UCSD-AML1 (cell line): Measurements from ENCODE around the gene HYOU1.
"Not testable (repeated sequence)": the region's sequence is repeated elsewhere in the genome, so short reads cannot be mapped to it uniquely, and the experiment has no call there.

Source experiments
- DNase-seq: peaks from one replicate; lab custom pipeline; 2025; ENCODE audit not compliant: unreplicated experiment; lab: John Stamatoyannopoulos, UW

Gene HYOU1

GRCh38 chr11:119047205-119047604 lies 9.8 kb downstream of the HYOU1 start:
- DNase-seq: no peak

DNA sequence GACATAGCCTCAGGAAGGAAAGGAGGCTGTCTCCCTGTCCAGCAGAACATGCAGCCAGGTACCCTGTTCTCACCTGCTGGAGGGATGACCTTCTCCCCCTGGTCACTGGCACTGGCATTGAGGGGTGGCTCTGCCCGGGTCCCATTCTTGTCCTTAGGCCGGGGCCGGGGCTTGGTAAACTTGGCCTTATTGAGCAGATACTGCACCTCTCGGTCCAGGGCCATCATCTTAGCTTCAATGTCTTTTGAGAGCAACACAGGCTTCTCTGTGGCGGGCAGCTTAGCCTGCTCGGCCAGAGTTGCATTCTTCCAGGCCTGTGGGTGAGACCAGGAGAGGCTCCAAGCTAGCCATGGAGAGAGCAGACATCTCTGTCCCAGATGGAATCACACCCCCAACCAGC lies 10.5 kb downstream of the HYOU1 start:
- no peak for DNase-seq

DNA sequence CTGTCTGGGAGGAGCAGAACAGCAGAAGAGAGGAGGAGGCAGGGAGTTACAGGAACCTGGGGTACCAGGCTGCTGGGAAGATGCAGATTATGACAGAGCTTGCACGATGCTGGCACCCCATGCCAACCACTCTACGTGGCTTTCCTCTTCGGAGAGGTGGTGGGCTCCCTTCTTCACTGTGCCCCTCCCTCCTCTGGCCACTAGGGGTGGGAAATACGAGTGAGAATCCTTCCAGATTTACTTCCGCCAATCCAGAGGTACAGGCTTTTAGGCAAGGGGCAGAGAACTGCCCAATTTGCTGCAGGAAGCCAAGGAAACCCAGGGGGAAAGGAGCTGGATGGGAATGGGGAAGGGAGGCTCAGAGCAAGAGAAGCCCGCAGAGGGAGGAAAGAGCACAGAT lies 12.3 kb downstream of the HYOU1 start:
- DNase-seq: no peak

DNA sequence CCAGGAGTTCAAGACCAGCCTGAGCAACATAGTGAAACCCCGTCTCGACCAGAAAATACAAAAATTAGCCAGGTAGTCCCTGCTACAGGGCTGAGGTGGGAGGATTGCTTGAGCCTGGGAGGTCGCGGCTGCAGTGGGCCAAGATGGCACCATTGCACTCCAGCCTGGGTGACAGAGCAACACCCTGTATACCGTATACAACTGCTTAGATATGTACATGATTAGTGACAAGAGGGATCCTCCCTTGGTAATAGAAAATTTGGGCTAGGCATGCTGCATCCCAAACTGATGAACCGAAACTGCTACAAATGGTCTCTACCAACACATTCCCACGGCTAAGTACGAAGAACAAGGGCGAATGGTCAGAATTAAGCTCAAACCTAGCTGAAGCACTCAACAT lies 14.1 kb downstream of the HYOU1 start:
- no peak for DNase-seq

GRCh38 chr11:119041821-119042514 lies 15.0 kb downstream of the HYOU1 start:
- no peak for DNase-seq

GRCh38 chr11:119039471-119039870 lies 17.5 kb downstream of the HYOU1 start:
- not testable (repeated sequence) for DNase-seq

- DNase-seq: no peak
Observed at GRCh38 chr11:119038884-119039283, 18.1 kb downstream of the HYOU1 start.

- DNase-seq: no peak
Observed at GRCh38 chr11:119034813-119035212, 22.2 kb downstream of the HYOU1 start.

DNA sequence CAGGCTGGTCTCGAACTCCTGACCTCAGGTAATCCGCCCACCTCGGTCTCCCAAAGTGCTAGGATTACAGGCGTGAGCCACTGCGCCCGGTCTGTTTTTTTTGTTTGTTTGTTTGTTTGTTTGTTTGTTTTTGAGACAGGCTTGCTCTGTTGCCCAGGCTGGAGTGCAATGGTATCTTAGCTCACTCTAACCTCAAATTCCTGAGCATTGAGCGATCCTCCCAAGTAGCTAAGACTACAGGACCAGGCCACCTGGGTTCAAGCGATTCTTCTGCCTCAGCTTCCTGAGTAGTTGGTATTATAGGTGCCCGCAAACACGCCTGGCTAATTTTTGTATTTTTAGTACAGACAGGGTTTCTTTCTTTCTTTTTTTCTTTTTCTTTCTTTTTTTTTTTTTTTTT lies 23.6 kb downstream of the HYOU1 start:
- DNase-seq: not testable (repeated sequence)

GRCh38 chr11:119031912-119032280 lies 25.1 kb downstream of the HYOU1 start:
- no peak for DNase-seq

DNA sequence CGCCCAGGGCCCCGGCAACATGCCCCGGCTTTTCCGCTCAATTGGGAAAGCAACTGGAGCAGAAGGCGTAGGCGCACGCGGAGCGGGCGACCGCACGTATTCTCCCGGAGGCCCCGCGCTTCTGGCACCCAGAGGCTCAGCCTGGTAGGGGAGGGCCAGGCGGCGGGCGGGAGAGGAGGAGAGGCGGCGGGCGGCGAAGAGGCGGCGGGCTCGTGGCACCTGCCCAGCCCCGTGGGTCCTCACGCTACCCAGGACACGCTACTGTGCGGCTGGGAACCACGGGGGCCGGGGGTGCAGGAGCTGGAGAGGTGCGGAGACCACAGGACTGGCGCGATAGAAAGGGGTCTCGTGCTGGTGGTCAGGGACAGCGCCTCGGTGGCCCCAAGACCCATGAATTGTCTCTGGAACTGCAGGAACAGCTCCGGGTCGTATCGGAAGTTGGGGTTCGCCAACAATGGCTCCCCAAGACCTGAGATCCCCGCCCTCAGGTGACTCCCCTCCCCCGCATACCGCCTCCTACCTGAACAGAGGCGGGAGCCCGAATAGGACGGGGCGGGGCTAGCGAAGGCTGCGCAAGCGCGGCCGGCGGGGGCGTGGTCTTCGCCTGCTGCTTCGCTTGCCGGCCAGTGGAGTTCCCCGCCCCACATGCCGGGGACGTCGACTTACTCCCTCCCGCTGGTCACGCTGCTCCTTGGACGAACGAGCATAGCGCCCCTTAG lies 26.5 kb downstream of the HYOU1 start, which contains the start of gene SLC37A4:
Gene SLC37A4, minus strand, starts transcription at position 549 of the 719 bp plus-strand sequence.
- DNase-seq: peak; percentile 97

- DNase-seq: no peak
Observed at GRCh38 chr11:119030029-119030328, 27.0 kb downstream of the HYOU1 start.

GRCh38 chr11:119029340-119030028 lies 27.5 kb downstream of the HYOU1 start:
- peak; percentile 29 for DNase-seq

DNA sequence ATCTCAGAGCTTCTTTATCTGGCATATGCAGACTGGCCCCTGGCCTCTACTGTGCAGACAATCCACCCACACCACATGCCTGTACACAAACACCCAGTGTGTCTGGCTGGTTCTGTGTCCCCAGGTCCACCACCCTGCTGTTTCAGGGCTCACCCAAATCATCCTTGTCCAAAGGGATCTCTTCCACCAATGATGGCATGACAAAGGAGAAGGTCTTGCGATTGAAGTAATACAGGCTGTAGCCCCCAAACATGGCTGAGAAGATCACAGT lies 28.0 kb downstream of the HYOU1 start:
- DNase-seq: no peak

DNA sequence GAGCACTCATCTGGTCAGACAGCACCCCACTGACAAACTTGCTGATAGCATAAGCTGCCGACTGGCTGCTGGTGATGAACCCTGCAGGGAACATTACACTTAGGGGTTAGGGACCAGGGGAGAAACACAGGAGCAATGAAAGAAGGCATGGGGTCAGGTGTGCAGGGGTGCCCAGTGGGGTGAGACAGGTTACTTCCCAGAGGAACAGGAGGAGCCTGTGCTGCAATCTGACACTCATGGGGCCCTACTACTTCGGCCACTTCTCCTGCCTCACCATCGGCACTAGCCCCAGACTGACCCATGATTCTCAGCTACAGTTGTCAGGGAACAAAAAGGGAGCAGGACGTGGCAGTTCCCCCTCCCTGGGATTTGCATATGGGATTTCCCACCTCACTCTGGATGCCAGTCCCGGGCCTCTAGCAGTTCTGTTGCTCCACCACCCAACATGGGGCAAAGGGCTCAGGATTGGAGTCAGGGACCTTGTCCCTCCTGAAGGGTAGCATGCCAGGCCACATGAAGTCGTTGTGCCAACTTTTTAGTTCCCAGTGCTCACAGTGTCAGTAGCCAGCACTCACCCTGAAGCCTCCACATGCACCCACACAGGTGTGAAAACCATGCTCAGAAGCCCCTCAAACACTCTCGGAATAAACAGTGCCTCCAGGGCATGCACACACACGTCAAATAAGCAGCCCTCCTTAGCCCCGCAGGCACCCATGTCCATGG lies 28.5 kb downstream of the HYOU1 start:
- no peak for DNase-seq

GRCh38 chr11:119027561-119028345 lies 29.3 kb downstream of the HYOU1 start:
- DNase-seq: no peak

- DNase-seq: no peak
Observed at GRCh38 chr11:119026970-119027369, 30.0 kb downstream of the HYOU1 start.

- no peak for DNase-seq
Observed at GRCh38 chr11:119025978-119026766, 30.8 kb downstream of the HYOU1 start.

GRCh38 chr11:119025541-119025940 lies 31.5 kb downstream of the HYOU1 start:
- no peak for DNase-seq

DNA sequence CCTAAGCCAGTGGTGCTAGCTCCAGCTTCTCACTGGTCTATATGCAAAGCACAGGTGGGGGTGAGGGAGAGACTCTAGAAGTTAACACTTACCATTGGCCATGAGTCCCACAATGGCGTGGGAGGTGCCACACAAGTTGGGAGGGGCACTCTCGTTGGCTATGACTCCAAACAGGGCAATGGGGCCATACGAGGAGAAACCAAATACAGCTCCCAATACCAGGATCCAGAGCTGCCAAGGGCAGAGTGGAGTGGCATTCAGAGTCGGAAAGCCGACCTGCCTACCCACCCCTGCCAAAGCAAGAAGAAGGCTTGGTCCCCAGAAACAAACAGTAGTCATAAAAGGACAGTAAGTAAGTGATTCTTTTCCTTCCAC lies 31.9 kb downstream of the HYOU1 start:
- no peak for DNase-seq
